ENCODE results near the gene DCAF11. TPM values are rescaled to one million over a fixed set of nuclear protein-coding genes. Genes with fewer than 3 reads are reported as not detected.

Gene DCAF11
- total and polyA plus RNA-seq, 2 of the 8 experiments (the other 6 are each of a cell fraction or from before 2014, with no cell fraction given): 60.4 to 63.6 TPM

DNA sequence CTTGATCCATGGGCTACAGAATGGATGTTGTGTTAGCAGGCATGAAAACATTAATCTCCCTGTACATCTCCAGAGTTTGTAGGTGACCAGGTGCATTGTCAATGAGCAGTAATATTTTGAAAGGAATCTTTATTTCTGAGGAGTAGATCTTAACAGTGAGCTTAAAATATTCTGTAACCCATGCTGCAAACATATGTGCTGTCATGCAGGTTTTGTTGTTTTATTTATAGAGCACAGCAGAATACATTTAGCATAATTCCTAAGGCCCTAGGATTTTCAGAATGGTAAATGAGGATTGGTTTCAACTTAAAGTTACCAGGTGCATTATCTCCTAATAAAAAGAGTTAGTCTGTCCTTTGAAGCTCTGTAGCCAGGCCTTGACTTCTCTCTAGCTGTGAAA lies 12.4 kb downstream of the DCAF11 start:
- Histone ChIP-seq H3K23me2 (ENCODE audit: low read depth, low read length) (no peaks in the 10 kb centered on the region), H3K9ac (replicated peaks in 1 of 4; ENCODE audit: extremely low read depth in 1 of 4, low read depth in 3 of 4, low read length in 3 of 4) (no peak overlapping the region), H3K23ac (ENCODE audit: insufficient read length) (no peak overlapping the region), H3K79me2 (ENCODE audit: control insufficient read depth in 1 of 2, insufficient read depth in 2 of 2, low read length in 2 of 2) (no peaks in the 10 kb centered on the region), H3K36me3 (ENCODE audit: control insufficient read depth in 2 of 4, insufficient read depth in 4 of 4, low read length in 3 of 4) (peaks cover 0 to 12% (median 3%) of the 10 kb centered on the region in 4 experiments; a peak in 4 of 8 replicates), H2BK5ac (ENCODE audit: low read depth, low read length) (no peak overlapping the region), H3K9me3 (ENCODE audit: insufficient read depth in 2 of 2, low read depth in 1 of 2, low read length in 1 of 2) (no peaks in the 10 kb centered on the region), H2BK15ac (ENCODE audit: low read length) (no peak overlapping the region), H2BK20ac (ENCODE audit: low read length) (no peak overlapping the region), H3K79me1 (ENCODE audit: low read depth, low read length) (no peaks in the 10 kb centered on the region), H3K27me3 (replicated peaks in 1 of 4; ENCODE audit: control insufficient read depth in 3 of 4, extremely low read depth in 1 of 4, insufficient read depth in 3 of 4, low read length in 3 of 4) (no peaks in the 10 kb centered on the region), H4K8ac (ENCODE audit: extremely low read depth, insufficient read depth, low read length) (no peak overlapping the region), H4K91ac (replicated peaks; ENCODE audit: insufficient read length, low read length) (no peak overlapping the region), H3K4me3 (ENCODE audit: extremely low read depth in 1 of 4, insufficient read depth in 2 of 4, low read depth in 3 of 4, low read length in 4 of 4) (no peak overlapping the region), H3K14ac (ENCODE audit: insufficient read length) (no peak overlapping the region), H3K4me1 (replicated peaks in 1 of 4; ENCODE audit: control insufficient read depth in 3 of 4, insufficient read depth in 4 of 4, low read length in 3 of 4) (no peaks in the 10 kb centered on the region), H3K4ac (replicated peaks; ENCODE audit: insufficient read length, low read depth, low read length) (no peak overlapping the region), H2AFZ (ENCODE audit: low read length) (no peak overlapping the region), H3K4me2 (ENCODE audit: insufficient read depth in 1 of 2, low read depth in 2 of 2, low read length in 2 of 2) (no peak overlapping the region), H3K18ac (ENCODE audit: extremely low read depth, low read length) (no peak overlapping the region), H4K20me1 (replicated peaks in 1 of 2; ENCODE audit: control insufficient read depth in 1 of 2, insufficient read depth in 2 of 2, low read length in 2 of 2) (no peaks in the 10 kb centered on the region), H2BK12ac (ENCODE audit: low read depth, low read length) (no peak overlapping the region), H2BK120ac (replicated peaks; ENCODE audit: low read depth, low read length) (no peak overlapping the region), H4K5ac (ENCODE audit: insufficient read length, low read depth, low read length) (no peak overlapping the region), H3K56ac (replicated peaks; ENCODE audit: insufficient read length, low read depth, low read length) (no peak overlapping the region), H2AK5ac (ENCODE audit: low read depth, low read length) (no peak overlapping the region), H3K27ac (ENCODE audit: low read depth, low read length) (no peak overlapping the region)
- no peak for FAIRE-seq
- ChIA-PET CTCF (ENCODE audit: partially characterized antibody) (interaction anchor here (0.7 to 1.4 kb wide), 8 partner anchors 10 to 1058 kb away, joined by 3 to 4 read pairs (median 3); no protein-coding TSS in a partner anchor), POLR2A (ENCODE audit: partially characterized antibody) (interaction anchor here (0.7 to 11.1 kb wide), 10 partner anchors 9 to 52 kb away, joined by 3 to 96 read pairs (median 4); partner anchors contain the start of genes DCAF11, NRL, PSME1 and PSME2)
- TF ChIP-seq KDM1A (IDR thresholded peaks at IDR 0.05; ENCODE audit: borderline replicate concordance, low read length) (no peak), MAFK (IDR thresholded peaks at IDR 0.05; ENCODE audit: low read depth, low read length) (no peak), SIN3A (conservative IDR thresholded peaks at IDR 0.05 in 1 of 2, IDR thresholded peaks at IDR 0.05 in 1 of 2; ENCODE audit: low read depth in 1 of 2, low read length in 2 of 2) (no peak), TEAD4 (IDR thresholded peaks at IDR 0.05; ENCODE audit: low read depth, low read length) (no peak), KDM5A (IDR thresholded peaks at IDR 0.05; ENCODE audit: low read length) (no peak)
- TF ChIP-seq, protein P1, sequence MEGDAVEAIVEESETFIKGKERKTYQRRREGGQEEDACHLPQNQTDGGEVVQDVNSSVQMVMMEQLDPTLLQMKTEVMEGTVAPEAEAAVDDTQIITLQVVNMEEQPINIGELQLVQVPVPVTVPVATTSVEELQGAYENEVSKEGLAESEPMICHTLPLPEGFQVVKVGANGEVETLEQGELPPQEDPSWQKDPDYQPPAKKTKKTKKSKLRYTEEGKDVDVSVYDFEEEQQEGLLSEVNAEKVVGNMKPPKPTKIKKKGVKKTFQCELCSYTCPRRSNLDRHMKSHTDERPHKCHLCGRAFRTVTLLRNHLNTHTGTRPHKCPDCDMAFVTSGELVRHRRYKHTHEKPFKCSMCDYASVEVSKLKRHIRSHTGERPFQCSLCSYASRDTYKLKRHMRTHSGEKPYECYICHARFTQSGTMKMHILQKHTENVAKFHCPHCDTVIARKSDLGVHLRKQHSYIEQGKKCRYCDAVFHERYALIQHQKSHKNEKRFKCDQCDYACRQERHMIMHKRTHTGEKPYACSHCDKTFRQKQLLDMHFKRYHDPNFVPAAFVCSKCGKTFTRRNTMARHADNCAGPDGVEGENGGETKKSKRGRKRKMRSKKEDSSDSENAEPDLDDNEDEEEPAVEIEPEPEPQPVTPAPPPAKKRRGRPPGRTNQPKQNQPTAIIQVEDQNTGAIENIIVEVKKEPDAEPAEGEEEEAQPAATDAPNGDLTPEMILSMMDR (IDR thresholded peaks at IDR 0.05; ENCODE audit: control extremely low read depth in 1 of 3, insufficient read depth in 1 of 3, low read depth in 1 of 3, low read length in 3 of 3): no peak
- no peak for DNase-seq (ENCODE audit: low read depth in 1 of 2, low spot score in 2 of 2)

Measured in H1 (cell line).